Stimulated activated CD4-positive, alpha-beta T cell treated with anti-CD3 and anti-CD28 coated beads, Interleukin-1b, Interleukin-23, amount 100 ng/mL, for 48 hours (primary cell): ENCODE results near the gene LAMA2.

Source experiments
- DNase-seq: peaks from one replicate; pipeline ENCODE4 v3.0.0-alpha.2; 2020

The LAMA2 gene

GRCh38 chr6:129184808-129185366 is 301.9 kb downstream of the LAMA2 start:
- no peak for DNase-seq

GRCh38 chr6:129186988-129187387 is 304.1 kb downstream of the LAMA2 start:
- no peak for DNase-seq

- DNase-seq, result no peak
These were observed 305.4 kb downstream of the LAMA2 start for GRCh38 chr6:129188306-129188705.

GRCh38 chr6:129188795-129189194 is 305.9 kb downstream of the LAMA2 start:
- no peak for DNase-seq

GRCh38 chr6:129189266-129189665 is 306.3 kb downstream of the LAMA2 start:
- DNase-seq, result no peak

GRCh38 chr6:129191235-129191634 is 308.3 kb downstream of the LAMA2 start:
- DNase-seq, result no peak

- DNase-seq, result no peak
These were observed 309.6 kb downstream of the LAMA2 start for GRCh38 chr6:129192458-129192989.

- DNase-seq, result no peak
These were observed 311.5 kb downstream of the LAMA2 start for GRCh38 chr6:129194306-129194941.

- no peak for DNase-seq
These were observed 312.2 kb downstream of the LAMA2 start for GRCh38 chr6:129195161-129195560.

- DNase-seq, result no peak
These were observed 312.7 kb downstream of the LAMA2 start for GRCh38 chr6:129195643-129196042.

- DNase-seq, result no peak
These were observed 314.2 kb downstream of the LAMA2 start for GRCh38 chr6:129197154-129197553.

- no peak for DNase-seq
These were observed 317.2 kb downstream of the LAMA2 start for GRCh38 chr6:129200151-129200550.

- DNase-seq, result no peak
These were observed 320.4 kb downstream of the LAMA2 start for GRCh38 chr6:129203190-129203900.

GRCh38 chr6:129206821-129207220 is 323.9 kb downstream of the LAMA2 start:
- no peak for DNase-seq

- no peak for DNase-seq
These were observed 324.9 kb downstream of the LAMA2 start for GRCh38 chr6:129207832-129208231.

- no peak for DNase-seq
These were observed 325.6 kb downstream of the LAMA2 start for GRCh38 chr6:129208415-129209034.

- DNase-seq, result no peak
These were observed 326.4 kb downstream of the LAMA2 start for GRCh38 chr6:129209355-129209754.

- DNase-seq, result no peak
These were observed 327.7 kb downstream of the LAMA2 start for GRCh38 chr6:129210684-129211083.

- DNase-seq, result no peak
These were observed 328.7 kb downstream of the LAMA2 start for GRCh38 chr6:129211626-129212025.

- DNase-seq, result no peak
These were observed 329.1 kb downstream of the LAMA2 start for GRCh38 chr6:129212081-129212480.

- DNase-seq, result no peak
These were observed 332.3 kb downstream of the LAMA2 start for GRCh38 chr6:129215246-129215645.

- no peak for DNase-seq
These were observed 333.1 kb downstream of the LAMA2 start for GRCh38 chr6:129215916-129216520.

- no peak for DNase-seq
These were observed 334.8 kb downstream of the LAMA2 start for GRCh38 chr6:129217701-129218100.
